ENCODE measurements around the gene BBS4.
A peak's percentile ranks its signal among the peaks of the same experiment; 100 is the strongest.

The BBS4 gene

GRCh38 chr15:72778796-72779195, 92.8 kb downstream of the BBS4 start:
- no peak overlapping the region for H3K27ac ChIP-seq
- peak overlapping the region in 3 of 11 experiments; percentile 82 to 97 (median 97); a peak in 3 of 22 replicates for H3K4me2 ChIP-seq
- no peak overlapping the region for H3K4me3 ChIP-seq
- H3K9ac ChIP-seq = no peak overlapping the region
- no peak for TF ChIP-seq Cebpa-rat (IDR thresholded peaks at IDR 0.05)
- H3K4me1 ChIP-seq = peaks cover 43 to 85% (median 59%) of the 10 kb centered on the region in 10 experiments
- H3K9me3 ChIP-seq (replicated peaks in 1 of 11) = no peaks in the 10 kb centered on the region
- no peaks in the 10 kb centered on the region for H3K27me3 ChIP-seq
- peaks cover 10 to 91% (median 64%) of the 10 kb centered on the region in 11 experiments; a peak in 18 of 22 replicates for H4K20me1 ChIP-seq
- H3K36me3 ChIP-seq = peaks cover 57 to 85% (median 78%) of the 10 kb centered on the region in 11 experiments

- H4K20me1 ChIP-seq = peaks cover 10 to 63% (median 56%) of the 10 kb centered on the region in 11 experiments; a peak in 18 of 22 replicates
- peaks cover 41 to 82% (median 57%) of the 10 kb centered on the region in 10 experiments for H3K4me1 ChIP-seq
- H3K4me2 ChIP-seq = peak overlapping the region; percentile 86 to 97 (median 93)
- no peaks in the 10 kb centered on the region for H3K9me3 ChIP-seq (replicated peaks in 1 of 11)
- no peaks in the 10 kb centered on the region for H3K27me3 ChIP-seq
- H3K4me3 ChIP-seq = peak overlapping the region; percentile 86 to 100 (median 94); a peak in 19 of 20 replicates
- H3K27ac ChIP-seq = peak overlapping the region; percentile 98 to 100 (median 99)
- no peak for TF ChIP-seq Cebpa-rat (IDR thresholded peaks at IDR 0.05)
- peak overlapping the region; percentile 98 to 100 (median 99); a peak in 21 of 22 replicates for H3K9ac ChIP-seq
- peaks cover 46 to 57% (median 56%) of the 10 kb centered on the region in 11 experiments for H3K36me3 ChIP-seq
Observed at GRCh38 chr15:72781631-72782030, 95.6 kb downstream of the BBS4 start.

GRCh38 chr15:72782274-72783003, 96.4 kb downstream of the BBS4 start:
- Histone ChIP-seq H3K4me2 (peak overlapping the region; percentile 86 to 97 (median 93)), H3K36me3 (peaks cover 38 to 49% (median 48%) of the 10 kb centered on the region in 11 experiments), H3K9me3 (replicated peaks in 1 of 11) (no peaks in the 10 kb centered on the region), H4K20me1 (peaks cover 9 to 55% (median 48%) of the 10 kb centered on the region in 11 experiments; a peak in 18 of 22 replicates), H3K4me3 (peak overlapping the region; percentile 86 to 100 (median 94)), H3K27ac (peak overlapping the region; percentile 98 to 100 (median 99)), H3K9ac (peak overlapping the region; percentile 98 to 100 (median 99)), H3K27me3 (no peaks in the 10 kb centered on the region), H3K4me1 (peaks cover 33 to 82% (median 50%) of the 10 kb centered on the region in 10 experiments)
- no peak for TF ChIP-seq Cebpa-rat (IDR thresholded peaks at IDR 0.05)

GRCh38 chr15:72783004-72783639, 97.1 kb downstream of the BBS4 start:
- Histone ChIP-seq H3K27me3 (no peaks in the 10 kb centered on the region), H3K9me3 (replicated peaks in 1 of 11) (no peaks in the 10 kb centered on the region), H3K9ac (peak overlapping the region; percentile 98 to 100 (median 99)), H3K4me3 (peak overlapping the region; percentile 86 to 100 (median 94)), H3K36me3 (peaks cover 31 to 42% (median 41%) of the 10 kb centered on the region in 11 experiments), H3K27ac (peak overlapping the region; percentile 98 to 100 (median 99)), H4K20me1 (peaks cover 3 to 48% (median 42%) of the 10 kb centered on the region in 11 experiments; a peak in 18 of 22 replicates), H3K4me2 (peak overlapping the region; percentile 86 to 97 (median 93)), H3K4me1 (peaks cover 31 to 79% (median 50%) of the 10 kb centered on the region in 10 experiments)
- TF ChIP-seq Cebpa-rat (IDR thresholded peaks at IDR 0.05) = peak; percentile 70 to 92 (median 83); a peak in 21 of 22 replicates

GRCh38 chr15:72783640-72784455, 97.8 kb downstream of the BBS4 start, which contains the start of gene ADPGK:
Gene ADPGK, minus strand, starts transcription at chr15:72783758. Its CDS starts 67 bp downstream, at chr15:72783691.
- H3K36me3 ChIP-seq = peaks cover 23 to 35% (median 34%) of the 10 kb centered on the region in 11 experiments
- TF ChIP-seq Cebpa-rat (IDR thresholded peaks at IDR 0.05) = no peak
- H3K4me1 ChIP-seq = peaks cover 31 to 72% (median 48%) of the 10 kb centered on the region in 10 experiments
- H3K4me2 ChIP-seq = peak within 1 kb of the TSS; percentile 86 to 97 (median 93)
- H3K27ac ChIP-seq = peak within 1 kb of the TSS; percentile 98 to 100 (median 99)
- H4K20me1 ChIP-seq = peaks cover under 1 to 41% (median 35%) of the 10 kb centered on the region in 11 experiments; a peak in 16 of 22 replicates
- no peaks in the 10 kb centered on the region for H3K27me3 ChIP-seq
- peak within 1 kb of the TSS; percentile 98 to 100 (median 99) for H3K9ac ChIP-seq
- no peaks in the 10 kb centered on the region for H3K9me3 ChIP-seq (replicated peaks in 1 of 11)
- H3K4me3 ChIP-seq = peak within 1 kb of the TSS; percentile 86 to 100 (median 94)

GRCh38 chr15:72784456-72784876, 98.5 kb downstream of the BBS4 start:
- H3K4me2 ChIP-seq = peak overlapping the region; percentile 71 to 89 (median 81)
- peak overlapping the region; percentile 98 to 100 (median 99) for H3K9ac ChIP-seq
- 0 out of 22 replicates have a peak, but pooled peaks of 1 of the 11 experiments have one; percentile 21 for TF ChIP-seq Cebpa-rat (IDR thresholded peaks at IDR 0.05)
- peak overlapping the region; percentile 86 to 100 (median 94) for H3K4me3 ChIP-seq
- H3K36me3 ChIP-seq = peaks cover 17 to 29% (median 28%) of the 10 kb centered on the region in 11 experiments
- no peaks in the 10 kb centered on the region for H3K27me3 ChIP-seq
- H4K20me1 ChIP-seq = peaks cover 0 to 34% (median 28%) of the 10 kb centered on the region in 11 experiments; a peak in 16 of 22 replicates
- peaks cover 31 to 66% (median 48%) of the 10 kb centered on the region in 10 experiments for H3K4me1 ChIP-seq
- no peaks in the 10 kb centered on the region for H3K9me3 ChIP-seq (replicated peaks in 1 of 11)
- H3K27ac ChIP-seq = peak overlapping the region; percentile 98 to 100 (median 99)

- peak overlapping the region; percentile 71 to 89 (median 81); a peak in 21 of 22 replicates for H3K4me2 ChIP-seq
- peak overlapping the region; percentile 98 to 100 (median 99); a peak in 19 of 22 replicates for H3K27ac ChIP-seq
- H4K20me1 ChIP-seq = peaks cover 0 to 25% (median 19%) of the 10 kb centered on the region in 11 experiments; a peak in 16 of 22 replicates
- peaks cover 31 to 56% (median 44%) of the 10 kb centered on the region in 10 experiments for H3K4me1 ChIP-seq
- peaks cover 8 to 19% (median 18%) of the 10 kb centered on the region in 11 experiments for H3K36me3 ChIP-seq
- no peak for TF ChIP-seq Cebpa-rat (IDR thresholded peaks at IDR 0.05)
- H3K4me3 ChIP-seq = no peak overlapping the region
- H3K9me3 ChIP-seq (replicated peaks in 1 of 11) = no peaks in the 10 kb centered on the region
- H3K9ac ChIP-seq = peak overlapping the region in 10 of 11 experiments; percentile 37 to 100 (median 99); a peak in 16 of 22 replicates
- no peaks in the 10 kb centered on the region for H3K27me3 ChIP-seq
Observed at GRCh38 chr15:72785432-72785831, 99.4 kb downstream of the BBS4 start.

Measured in BLaER1 treated with 17β-estradiol and CSF1 and Interleukin-3, amounts not matched to agents 10 nM and 100 nM (cell line).